ENCODE data around the gene DMRT2. TPM values are rescaled to one million over a fixed set of nuclear protein-coding genes. Genes with fewer than 3 reads are reported as not detected.

DMRT2 gene
- total RNA-seq, 1 donor from 2014 or later, result not detected

GRCh38 chr9:1018121-1018520, 32.0 kb upstream of the DMRT2 start:
- no peak for TF ChIP-seq CTCF (IDR thresholded peaks at IDR 0.05)
- Mint-ChIP-seq H3K9me3 (ENCODE audit: unreplicated experiment) (no peaks in the 10 kb centered on the region), H3K27me3 (ENCODE audit: unreplicated experiment) (no peaks in the 10 kb centered on the region), H3K27ac (ENCODE audit: unreplicated experiment) (no peak overlapping the region), H3K36me3 (ENCODE audit: unreplicated experiment) (no peaks in the 10 kb centered on the region), H3K4me3 (ENCODE audit: unreplicated experiment) (no peak overlapping the region), H3K4me1 (ENCODE audit: unreplicated experiment) (no peaks in the 10 kb centered on the region)
- DNase-seq (ENCODE audit: extremely low spot score, unreplicated experiment), result no peak

- Mint-ChIP-seq H3K9me3 (ENCODE audit: unreplicated experiment) (no peaks in the 10 kb centered on the region), H3K27ac (ENCODE audit: unreplicated experiment) (no peak overlapping the region), H3K27me3 (ENCODE audit: unreplicated experiment) (peaks cover 4% of the 10 kb centered on the region), H3K4me1 (ENCODE audit: unreplicated experiment) (no peaks in the 10 kb centered on the region), H3K36me3 (ENCODE audit: unreplicated experiment) (no peaks in the 10 kb centered on the region), H3K4me3 (ENCODE audit: unreplicated experiment) (no peak overlapping the region)
- TF ChIP-seq CTCF (IDR thresholded peaks at IDR 0.05), result no peak
- no peak for DNase-seq (ENCODE audit: extremely low spot score, unreplicated experiment)
These were observed 26.0 kb upstream of the DMRT2 start for GRCh38 chr9:1024112-1024511.

GRCh38 chr9:1025131-1025530, 25.0 kb upstream of the DMRT2 start:
- no peak for TF ChIP-seq CTCF (IDR thresholded peaks at IDR 0.05)
- no peak for DNase-seq (ENCODE audit: extremely low spot score, unreplicated experiment)
- Mint-ChIP-seq H3K9me3 (ENCODE audit: unreplicated experiment) (no peaks in the 10 kb centered on the region), H3K27ac (ENCODE audit: unreplicated experiment) (no peak overlapping the region), H3K4me1 (ENCODE audit: unreplicated experiment) (no peaks in the 10 kb centered on the region), H3K4me3 (ENCODE audit: unreplicated experiment) (no peak overlapping the region), H3K27me3 (ENCODE audit: unreplicated experiment) (peaks cover 4% of the 10 kb centered on the region), H3K36me3 (ENCODE audit: unreplicated experiment) (no peaks in the 10 kb centered on the region)

- no peak for TF ChIP-seq CTCF (IDR thresholded peaks at IDR 0.05)
- no peaks in the 10 kb centered on the region for H3K9me3 Mint-ChIP-seq (ENCODE audit: unreplicated experiment)
- no peak overlapping the region for H3K4me3 Mint-ChIP-seq (ENCODE audit: unreplicated experiment)
- H3K27me3 Mint-ChIP-seq (ENCODE audit: unreplicated experiment), result peaks cover 4% of the 10 kb centered on the region
- no peaks in the 10 kb centered on the region for H3K36me3 Mint-ChIP-seq (ENCODE audit: unreplicated experiment)
- no peak for DNase-seq (ENCODE audit: extremely low spot score, unreplicated experiment)
- H3K27ac Mint-ChIP-seq (ENCODE audit: unreplicated experiment), result no peak overlapping the region
- H3K4me1 Mint-ChIP-seq (ENCODE audit: unreplicated experiment), result no peaks in the 10 kb centered on the region
These were observed 23.9 kb upstream of the DMRT2 start for GRCh38 chr9:1026219-1026618.

GRCh38 chr9:1028501-1029190, 21.5 kb upstream of the DMRT2 start:
- no peak overlapping the region for H3K4me3 Mint-ChIP-seq (ENCODE audit: unreplicated experiment)
- H3K9me3 Mint-ChIP-seq (ENCODE audit: unreplicated experiment), result no peaks in the 10 kb centered on the region
- peaks cover 4% of the 10 kb centered on the region for H3K27me3 Mint-ChIP-seq (ENCODE audit: unreplicated experiment)
- no peak for DNase-seq (ENCODE audit: extremely low spot score, unreplicated experiment)
- H3K4me1 Mint-ChIP-seq (ENCODE audit: unreplicated experiment), result no peaks in the 10 kb centered on the region
- TF ChIP-seq CTCF (IDR thresholded peaks at IDR 0.05), result no peak
- H3K27ac Mint-ChIP-seq (ENCODE audit: unreplicated experiment), result no peak overlapping the region
- no peaks in the 10 kb centered on the region for H3K36me3 Mint-ChIP-seq (ENCODE audit: unreplicated experiment)
